GM19238 (cell line): ENCODE measurements around the gene NTN5.
"Not testable (repeated sequence)": the region's sequence is repeated elsewhere in the genome, so short reads cannot be mapped to it uniquely, and the experiment has no call there.

Experiments
- DNase-seq: peaks from one replicate; pipeline ENCODE4 v3.0.0; 2011; ENCODE audit warnings: low spot score; ENCODE audit not compliant: insufficient read length

The NTN5 gene

DNA sequence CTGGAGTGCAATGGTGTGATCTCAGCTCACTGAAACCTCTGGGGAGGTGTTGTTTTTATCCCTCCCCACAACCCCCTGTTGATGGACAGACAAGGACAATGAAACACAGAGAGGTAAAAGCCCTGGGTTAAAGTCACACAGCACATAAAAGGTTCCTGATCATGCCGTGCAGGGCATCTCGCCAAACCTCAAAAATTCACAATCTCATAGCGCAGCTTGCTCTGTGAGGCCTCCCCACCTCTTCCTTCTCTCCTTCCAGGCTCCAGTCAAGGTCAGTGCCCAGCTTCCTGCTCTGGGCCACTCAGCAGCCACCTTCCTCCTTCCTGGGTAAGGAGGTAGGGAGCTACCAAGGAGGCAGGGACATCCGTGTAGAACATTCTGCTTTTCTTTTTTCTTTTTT lies 25.2 kb upstream of the NTN5 start:
- no peak for DNase-seq

- DNase-seq = no peak
Observed at GRCh38 chr19:48696353-48697010, 23.7 kb upstream of the NTN5 start.

DNA sequence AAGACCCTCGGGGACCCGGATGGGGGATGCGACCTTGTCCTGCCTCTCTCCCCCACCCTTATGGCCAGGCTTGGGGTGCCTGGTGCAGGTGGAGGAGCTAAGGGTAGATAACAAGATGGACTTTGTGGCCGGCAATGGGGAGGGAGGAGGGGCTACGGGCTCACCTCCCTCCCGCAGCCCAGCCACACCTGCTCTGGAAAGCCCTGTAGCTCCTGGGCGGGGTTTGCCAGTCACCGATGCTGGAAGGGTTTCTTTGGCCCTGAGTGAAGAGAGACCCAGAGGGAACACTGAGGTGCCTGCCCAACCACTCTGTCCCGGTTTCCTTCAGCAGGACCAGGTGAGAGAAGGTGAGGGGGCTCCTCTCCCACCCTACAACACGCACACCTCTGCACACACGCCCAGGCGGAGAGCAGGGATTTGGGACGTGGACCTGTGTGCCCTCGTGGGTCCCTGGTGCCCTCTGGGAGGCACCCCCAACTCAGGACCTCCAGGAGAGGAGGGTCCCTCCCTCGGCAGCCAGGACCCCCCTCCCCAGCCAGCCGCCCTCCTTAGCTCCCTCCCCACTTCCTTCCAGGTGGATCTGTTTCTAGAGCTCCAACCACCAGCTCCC lies 23.0 kb upstream of the NTN5 start, which contains the start of gene FUT2:
Gene FUT2 (plus strand): TSS at position 229 of the 610 bp plus-strand sequence. CDS start 6,986 bp downstream, outside the sequence.
- no peak for DNase-seq

- not testable (repeated sequence) for DNase-seq
Observed at GRCh38 chr19:48693629-48694028, 20.8 kb upstream of the NTN5 start.

DNA sequence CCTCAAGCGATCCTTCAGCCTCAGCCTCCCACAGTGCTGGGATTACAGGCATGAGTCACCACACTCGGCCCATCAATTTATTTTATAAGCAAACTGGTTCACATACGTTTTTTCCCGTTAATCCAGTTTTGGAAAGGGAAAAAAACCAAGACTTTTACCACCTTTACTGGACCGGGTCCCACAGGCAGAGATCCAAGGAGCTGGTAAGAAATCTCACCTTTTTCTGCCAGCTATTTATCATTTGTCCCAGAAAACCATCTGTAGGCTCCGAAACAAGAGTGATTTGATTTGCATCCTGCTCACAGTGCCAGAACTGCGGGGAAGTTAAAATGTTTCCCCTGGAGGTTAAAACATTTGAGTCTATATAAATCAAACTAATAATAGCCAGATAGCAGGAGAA lies 16.6 kb upstream of the NTN5 start:
- DNase-seq = no peak

GRCh38 chr19:48687776-48688175 lies 15.0 kb upstream of the NTN5 start:
- DNase-seq = no peak

DNA sequence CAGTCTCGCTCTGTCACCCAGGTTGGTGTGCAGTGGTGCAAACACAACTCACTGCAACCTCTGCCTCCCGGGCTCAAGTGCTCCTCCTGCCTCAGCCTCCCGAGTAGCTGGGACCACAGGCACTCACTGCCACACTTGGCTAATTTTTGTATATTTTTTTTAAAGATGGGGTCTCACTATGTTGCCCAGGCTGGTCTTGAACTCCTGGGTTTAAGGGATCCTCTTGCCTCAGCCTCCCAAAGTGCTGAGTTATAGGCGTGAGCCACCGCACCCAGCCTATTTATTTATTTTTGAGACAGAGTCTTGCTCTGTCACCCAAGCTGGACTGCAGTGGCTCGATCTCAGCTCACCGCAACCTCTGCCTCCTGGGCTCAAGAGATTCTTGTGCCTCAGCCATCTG lies 13.8 kb upstream of the NTN5 start:
- DNase-seq = not testable (repeated sequence)

GRCh38 chr19:48686088-48686487 lies 13.3 kb upstream of the NTN5 start:
- no peak for DNase-seq

GRCh38 chr19:48685583-48685982 lies 12.8 kb upstream of the NTN5 start:
- DNase-seq = no peak

DNA sequence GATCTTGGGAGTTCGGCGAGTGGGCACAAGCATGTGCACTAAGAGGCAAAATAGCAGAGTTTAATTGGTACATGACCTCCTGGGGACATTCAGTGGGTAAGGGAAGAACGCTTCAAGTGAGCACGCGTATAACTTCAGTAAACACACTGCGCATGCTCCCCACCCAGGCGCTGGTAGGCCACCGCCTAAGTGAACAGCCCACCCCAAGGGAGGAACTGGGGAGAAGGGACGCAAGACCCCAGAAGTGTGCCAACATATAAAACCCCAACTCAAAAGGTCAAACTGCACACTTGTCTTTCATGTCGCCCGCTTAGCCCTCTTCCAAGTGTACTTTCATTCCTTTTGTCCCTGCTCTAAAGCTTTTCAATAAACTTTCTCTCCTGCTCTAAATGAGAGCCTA lies 10.5 kb upstream of the NTN5 start:
- DNase-seq = no peak

GRCh38 chr19:48681127-48681470 lies 8.3 kb upstream of the NTN5 start:
- DNase-seq = no peak

GRCh38 chr19:48680436-48681126 lies 7.8 kb upstream of the NTN5 start:
- no peak for DNase-seq

DNA sequence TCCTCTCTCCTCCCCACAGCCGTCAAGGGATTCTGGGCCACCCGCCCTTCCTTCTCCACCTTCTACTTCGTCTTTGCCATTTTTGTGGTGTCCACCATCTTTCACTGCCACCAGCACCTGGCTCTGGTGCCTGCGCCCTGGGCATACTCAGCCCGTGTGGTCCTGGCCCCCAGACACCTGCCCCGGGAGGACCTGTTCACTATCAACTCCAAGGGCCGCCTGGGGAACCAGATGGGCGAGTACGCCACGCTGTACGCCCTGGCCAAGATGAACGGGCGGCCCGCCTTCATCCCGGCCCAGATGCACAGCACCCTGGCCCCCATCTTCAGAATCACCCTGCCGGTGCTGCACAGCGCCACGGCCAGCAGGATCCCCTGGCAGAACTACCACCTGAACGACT lies 7.2 kb upstream of the NTN5 start:
- not testable (repeated sequence) for DNase-seq

DNA sequence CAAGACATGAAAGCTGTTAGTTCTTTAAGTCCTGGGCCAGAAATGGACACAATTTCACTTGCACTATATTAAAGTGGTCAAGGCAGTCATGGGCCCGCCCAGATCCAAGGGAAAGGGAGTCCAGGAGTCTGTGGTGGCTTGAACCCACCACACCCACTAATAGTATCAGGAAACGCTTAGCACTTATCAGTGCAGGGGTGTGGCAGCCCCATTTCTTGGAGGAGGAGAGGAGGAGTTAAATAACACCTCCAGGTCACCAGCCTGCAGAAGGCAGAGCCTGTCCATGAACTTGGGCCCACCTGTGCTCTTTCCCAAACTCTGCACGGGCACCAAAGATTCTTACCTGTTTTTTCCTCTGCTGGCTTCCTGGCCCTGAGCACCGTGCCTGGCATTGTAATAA lies 5.4 kb upstream of the NTN5 start:
- DNase-seq = no peak

GRCh38 chr19:48676887-48677286 lies 4.1 kb upstream of the NTN5 start:
- no peak for DNase-seq

GRCh38 chr19:48676487-48676886 lies 3.7 kb upstream of the NTN5 start:
- DNase-seq = no peak

DNA sequence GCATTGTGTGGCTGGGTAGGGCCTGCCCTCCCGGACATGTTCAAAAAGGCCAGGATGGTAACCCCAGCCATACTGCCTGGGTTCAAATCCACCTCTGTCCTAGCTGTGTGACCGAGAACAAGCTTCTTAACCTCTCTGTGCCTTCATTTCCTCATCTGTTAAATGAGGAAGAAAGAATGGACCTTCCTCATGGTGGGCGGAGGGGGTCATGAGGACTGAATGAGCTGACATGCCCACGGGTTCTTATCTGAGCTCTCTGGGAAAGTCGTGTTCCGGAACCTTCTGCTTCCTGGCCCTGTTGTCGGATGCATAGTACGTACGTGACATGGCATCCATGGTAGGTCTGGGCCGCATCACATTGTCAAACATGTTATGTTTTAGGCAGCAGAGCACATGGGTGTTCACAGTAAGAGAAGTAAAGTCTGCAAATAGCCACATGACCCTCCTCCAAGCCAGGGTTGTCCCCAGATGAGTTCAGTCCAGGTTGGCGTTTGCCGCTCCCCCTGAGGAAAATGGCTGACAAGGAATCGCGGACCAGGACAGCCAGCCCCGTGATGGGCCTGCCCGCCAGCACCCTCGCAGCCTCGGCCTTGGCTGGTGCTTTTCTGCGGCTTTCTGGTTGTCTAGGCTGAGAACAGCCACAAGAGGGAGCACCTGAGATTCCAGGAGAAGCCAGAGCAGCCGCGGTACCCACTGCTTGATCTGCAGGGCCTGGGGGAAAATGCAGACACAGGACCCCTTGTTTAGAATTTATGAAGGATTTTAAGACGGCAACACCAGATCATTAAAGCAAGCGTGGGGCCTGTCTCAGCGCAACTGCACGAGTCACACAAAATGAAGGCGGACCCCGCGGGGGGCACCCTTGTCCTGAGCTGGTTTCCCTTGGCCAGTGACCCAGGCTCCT lies 2.4 kb upstream of the NTN5 start:
- DNase-seq = peak; percentile 93

GRCh38 chr19:48674216-48674809 lies 1.5 kb upstream of the NTN5 start:
- DNase-seq = no peak

- no peak for DNase-seq
Observed at GRCh38 chr19:48673436-48674100, 751 bp upstream of the NTN5 start.

DNA sequence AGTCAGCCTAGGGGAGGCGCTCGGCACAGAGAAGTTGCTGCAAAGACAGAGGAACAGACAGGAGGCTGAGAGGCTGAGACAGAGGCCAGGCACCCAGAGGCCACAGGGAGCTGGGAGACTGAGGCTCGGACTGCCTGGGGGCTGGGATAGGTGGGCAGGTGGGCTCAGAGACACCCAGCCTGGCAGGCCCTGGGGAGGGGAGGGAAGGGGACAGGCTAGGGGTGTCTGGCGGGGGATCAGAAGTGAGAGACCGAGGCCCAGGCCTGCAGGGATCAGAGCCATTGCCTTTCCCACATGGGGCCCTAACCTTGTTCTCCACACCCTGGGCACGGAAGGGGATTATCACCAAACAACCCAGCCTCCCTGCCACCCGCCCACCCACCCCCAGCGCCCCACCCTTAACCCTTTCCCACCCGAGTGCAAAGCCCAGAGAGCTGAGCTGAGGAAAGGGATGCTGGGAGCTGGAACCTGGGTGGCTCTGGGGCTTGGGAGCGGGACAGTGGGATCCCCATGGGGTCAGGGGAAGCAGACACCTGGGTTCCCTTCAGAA lies 1.3 kb downstream of the NTN5 start:
- no peak for DNase-seq
